Measurements from ENCODE around the gene RPS25. TPM values are rescaled to one million over a fixed set of nuclear protein-coding genes. Genes with fewer than 3 reads are reported as not detected.
"Not testable (repeated sequence)": the region's sequence is repeated elsewhere in the genome, so short reads cannot be mapped to it uniquely, and the experiment has no call there.

Gene RPS25
- total RNA-seq, 2 donors from 2014 or later: 2,323 to 2,414 TPM

GRCh38 chr11:118997627-118998387 lies 20.3 kb downstream of the RPS25 start, which contains the start of gene CENATAC:
TSS of gene CENATAC (plus strand) at chr11:118998138. CDS start at chr11:118998198, 60 bp downstream.
- peak within 1 kb of the TSS; percentile 98 for H3K27ac Mint-ChIP-seq
- no peaks in the 10 kb centered on the region for H3K27me3 Mint-ChIP-seq
- H3K4me3 Mint-ChIP-seq: peak within 1 kb of the TSS; percentile 98
- DNase-seq (peak; percentile 93 to 96 (median 95)), ATAC-seq (peak; percentile 95)
- H3K9me3 ChIP-seq (ENCODE audit: control insufficient read depth, low read length, poor library complexity, severe bottlenecking): no peaks in the 10 kb centered on the region
- peaks cover 22% of the 10 kb centered on the region for H3K4me1 Mint-ChIP-seq
- peaks cover 4% of the 10 kb centered on the region for H3K36me3 Mint-ChIP-seq (ENCODE audit: low read depth)

DNA sequence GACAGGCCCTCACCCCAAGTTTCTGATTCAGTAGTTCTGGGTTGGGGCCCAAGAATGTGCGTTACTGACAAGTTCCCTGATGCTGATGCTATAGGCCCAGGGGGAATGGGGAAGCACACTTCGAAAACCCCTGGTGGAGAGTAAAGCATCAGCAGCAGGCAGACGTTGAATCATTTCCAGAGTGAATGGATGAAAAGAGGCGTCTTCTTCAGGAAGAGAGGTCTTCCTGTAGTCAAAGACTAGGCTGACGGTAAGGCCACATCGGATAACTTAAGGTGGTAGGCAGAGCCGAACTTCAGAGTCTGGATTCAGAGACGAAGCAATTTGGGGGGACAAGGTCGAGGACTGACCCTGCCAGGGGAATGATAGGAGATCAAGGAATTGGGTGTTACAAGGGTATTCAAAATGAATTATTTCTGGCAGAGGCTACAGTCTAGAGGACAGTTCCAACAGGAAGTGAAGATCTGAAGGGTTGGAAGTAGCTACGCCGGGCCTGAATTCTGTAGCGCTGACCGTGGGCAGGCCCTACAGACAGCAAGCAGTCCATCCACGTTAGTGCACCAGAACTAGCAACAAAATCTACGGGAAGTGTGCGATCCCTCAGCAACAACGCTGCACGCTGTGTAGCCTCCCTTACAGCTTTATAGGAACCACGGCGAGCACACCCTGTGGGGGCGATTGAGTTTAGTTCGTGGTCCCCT lies 21.1 kb downstream of the RPS25 start:
- ATAC-seq (peak; percentile 34), DNase-seq (peak in 1 of 3 donors; percentile 18)
- H3K36me3 Mint-ChIP-seq (ENCODE audit: low read depth): peaks cover 4% of the 10 kb centered on the region
- peaks cover 22% of the 10 kb centered on the region for H3K4me1 Mint-ChIP-seq
- no peaks in the 10 kb centered on the region for H3K27me3 Mint-ChIP-seq
- peak overlapping the region; percentile 98 for H3K27ac Mint-ChIP-seq
- no peaks in the 10 kb centered on the region for H3K9me3 ChIP-seq (ENCODE audit: control insufficient read depth, low read length, poor library complexity, severe bottlenecking)
- peak overlapping the region; percentile 98 for H3K4me3 Mint-ChIP-seq

- DNase-seq; H3K36me3 Mint-ChIP-seq (ENCODE audit: low read depth); H3K4me1 Mint-ChIP-seq; ATAC-seq; H3K4me3 Mint-ChIP-seq; H3K27me3 Mint-ChIP-seq; H3K27ac Mint-ChIP-seq; H3K9me3 ChIP-seq (ENCODE audit: control insufficient read depth, low read length, poor library complexity, severe bottlenecking): not testable (repeated sequence)
Measured at GRCh38 chr11:118991486-118992038, 26.6 kb downstream of the RPS25 start.

DNA sequence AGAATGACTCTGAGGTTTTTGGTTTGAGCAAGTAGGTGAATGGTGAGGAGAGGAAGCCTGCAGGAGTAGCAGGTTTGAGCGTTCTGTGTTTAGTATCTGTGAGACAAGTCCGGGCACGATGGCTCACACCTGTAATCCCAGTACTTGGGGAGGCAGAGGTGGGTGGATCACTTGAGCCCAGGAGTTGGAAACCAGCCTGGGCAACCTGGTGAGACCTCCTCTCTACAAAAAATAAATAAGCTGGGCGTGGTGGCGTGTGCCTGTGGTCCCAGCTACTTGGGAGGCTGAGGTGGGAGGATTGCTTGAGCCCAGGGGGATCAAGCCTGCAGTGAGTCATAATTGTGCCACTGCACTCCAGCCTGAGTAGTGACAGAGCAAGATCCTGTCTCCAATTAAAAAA lies 29.9 kb downstream of the RPS25 start:
- Mint-ChIP-seq H3K4me1 (peaks cover 5% of the 10 kb centered on the region), H3K4me3 (no peak overlapping the region), H3K27ac (no peak overlapping the region), H3K27me3 (no peaks in the 10 kb centered on the region), H3K36me3 (ENCODE audit: low read depth) (no peaks in the 10 kb centered on the region)
- ATAC-seq: no peak
- no peak for DNase-seq
- no peaks in the 10 kb centered on the region for H3K9me3 ChIP-seq (ENCODE audit: control insufficient read depth, low read length, poor library complexity, severe bottlenecking)

GRCh38 chr11:118984825-118985224 lies 33.3 kb downstream of the RPS25 start:
- Mint-ChIP-seq H3K27ac (no peak overlapping the region), H3K4me1 (peaks cover 5% of the 10 kb centered on the region), H3K36me3 (ENCODE audit: low read depth) (no peaks in the 10 kb centered on the region), H3K27me3 (no peaks in the 10 kb centered on the region), H3K4me3 (no peak overlapping the region)
- DNase-seq (no peak), ATAC-seq (no peak)
- H3K9me3 ChIP-seq (ENCODE audit: control insufficient read depth, low read length, poor library complexity, severe bottlenecking): no peaks in the 10 kb centered on the region

DNA sequence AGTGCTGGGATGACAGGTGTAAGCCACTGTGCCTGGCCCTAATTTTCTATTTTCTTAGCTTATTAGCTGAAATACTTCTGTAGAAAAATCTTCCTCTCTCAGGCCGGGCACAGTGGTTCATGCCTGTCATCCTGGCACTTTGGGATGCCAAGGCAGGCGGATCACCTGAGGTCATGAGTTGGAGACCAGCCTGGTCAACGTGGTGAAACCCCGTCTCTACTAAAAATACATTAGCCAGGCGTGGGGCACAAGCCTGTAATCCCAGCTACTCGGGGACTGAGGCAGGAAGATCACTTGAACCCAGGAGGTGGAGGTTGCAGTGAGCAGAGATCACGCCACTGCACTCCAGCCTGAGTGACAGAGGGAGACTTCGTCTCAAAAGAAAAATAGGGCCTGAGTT lies 33.8 kb downstream of the RPS25 start:
- H3K27me3 Mint-ChIP-seq; DNase-seq; H3K36me3 Mint-ChIP-seq (ENCODE audit: low read depth); ATAC-seq; H3K4me1 Mint-ChIP-seq; H3K27ac Mint-ChIP-seq; H3K9me3 ChIP-seq (ENCODE audit: control insufficient read depth, low read length, poor library complexity, severe bottlenecking); H3K4me3 Mint-ChIP-seq: not testable (repeated sequence)

GRCh38 chr11:118980191-118980881 lies 37.8 kb downstream of the RPS25 start:
- H3K9me3 ChIP-seq (ENCODE audit: control insufficient read depth, low read length, poor library complexity, severe bottlenecking): no peaks in the 10 kb centered on the region
- no peak for DNase-seq
- H3K36me3 Mint-ChIP-seq (ENCODE audit: low read depth): no peaks in the 10 kb centered on the region
- no peaks in the 10 kb centered on the region for H3K4me1 Mint-ChIP-seq
- no peak for ATAC-seq
- H3K27ac Mint-ChIP-seq: no peak overlapping the region
- H3K4me3 Mint-ChIP-seq: no peak overlapping the region
- peaks cover 19% of the 10 kb centered on the region for H3K27me3 Mint-ChIP-seq

GRCh38 chr11:118979434-118979833 lies 38.7 kb downstream of the RPS25 start:
- Mint-ChIP-seq H3K27me3 (peaks cover 28% of the 10 kb centered on the region), H3K4me1 (peaks cover 3% of the 10 kb centered on the region), H3K4me3 (no peak overlapping the region), H3K36me3 (ENCODE audit: low read depth) (peaks cover 5% of the 10 kb centered on the region), H3K27ac (no peak overlapping the region)
- H3K9me3 ChIP-seq (ENCODE audit: control insufficient read depth, low read length, poor library complexity, severe bottlenecking): no peaks in the 10 kb centered on the region
- DNase-seq (no peak), ATAC-seq (no peak)

GRCh38 chr11:118975771-118976709 lies 42.1 kb downstream of the RPS25 start:
- no peaks in the 10 kb centered on the region for H3K9me3 ChIP-seq (ENCODE audit: control insufficient read depth, low read length, poor library complexity, severe bottlenecking)
- peaks cover 3% of the 10 kb centered on the region for H3K4me1 Mint-ChIP-seq
- H3K36me3 Mint-ChIP-seq (ENCODE audit: low read depth): peaks cover 8% of the 10 kb centered on the region
- H3K27me3 Mint-ChIP-seq: peaks cover 36% of the 10 kb centered on the region
- DNase-seq (no peak), ATAC-seq (no peak)
- H3K4me3 Mint-ChIP-seq: no peak overlapping the region
- H3K27ac Mint-ChIP-seq: no peak overlapping the region

DNA sequence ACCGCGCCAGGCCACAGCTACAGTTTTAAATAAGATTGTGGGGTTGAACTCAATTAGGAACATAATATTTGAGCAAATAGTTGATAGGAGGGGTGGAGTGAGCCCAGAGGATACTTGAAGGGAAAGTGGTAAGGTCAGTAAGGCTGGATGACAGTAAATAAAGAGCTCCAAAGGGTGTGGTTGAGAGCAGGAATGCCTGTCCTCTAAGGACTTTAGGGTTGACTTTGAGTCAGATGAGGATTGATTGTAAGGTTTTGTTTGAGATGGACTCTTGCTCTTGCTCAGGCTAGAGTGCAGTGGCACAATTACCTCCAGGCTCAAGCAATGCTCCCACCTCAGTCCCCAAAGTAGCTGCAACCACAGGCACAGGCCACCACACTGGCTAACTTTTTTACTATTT lies 44.2 kb downstream of the RPS25 start:
- peaks cover 45% of the 10 kb centered on the region for H3K27me3 Mint-ChIP-seq
- DNase-seq (no peak), ATAC-seq (no peak)
- H3K9me3 ChIP-seq (ENCODE audit: control insufficient read depth, low read length, poor library complexity, severe bottlenecking): no peaks in the 10 kb centered on the region
- H3K4me1 Mint-ChIP-seq: peaks cover 3% of the 10 kb centered on the region
- H3K27ac Mint-ChIP-seq: no peak overlapping the region
- H3K36me3 Mint-ChIP-seq (ENCODE audit: low read depth): peaks cover 8% of the 10 kb centered on the region
- H3K4me3 Mint-ChIP-seq: no peak overlapping the region

DNA sequence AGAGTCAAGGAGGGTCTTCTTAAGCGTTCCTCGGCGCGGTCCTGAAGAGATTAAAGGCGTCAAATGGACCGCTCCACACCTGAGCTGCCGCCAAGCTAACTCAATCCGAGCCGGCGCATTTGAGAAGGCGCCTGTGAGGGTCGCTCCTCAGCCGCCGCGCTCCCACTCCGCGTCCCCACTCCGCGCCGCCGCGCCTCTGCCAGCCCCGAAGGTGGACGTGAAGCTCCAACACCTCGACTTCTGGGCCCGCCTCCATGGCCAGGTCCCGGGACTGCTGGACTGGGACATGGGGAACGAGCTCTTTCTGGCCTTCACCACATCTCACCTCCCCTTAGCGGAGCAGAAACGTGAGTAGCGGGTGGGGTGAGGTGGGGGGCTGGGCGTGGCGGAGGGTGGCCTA lies 46.5 kb downstream of the RPS25 start, which contains the start of gene FOXR1:
TSS of gene FOXR1 (plus strand) at position 116 of the 400 bp plus-strand sequence. CDS start at position 287, 171 bp downstream.
- ATAC-seq: no peak
- H3K36me3 Mint-ChIP-seq (ENCODE audit: low read depth): peaks cover 8% of the 10 kb centered on the region
- no peak for DNase-seq
- H3K4me1 Mint-ChIP-seq: peaks cover 3% of the 10 kb centered on the region
- H3K4me3 Mint-ChIP-seq: no peak within 1 kb of the TSS
- peaks cover 34% of the 10 kb centered on the region for H3K27me3 Mint-ChIP-seq
- H3K27ac Mint-ChIP-seq: no peak within 1 kb of the TSS
- no peaks in the 10 kb centered on the region for H3K9me3 ChIP-seq (ENCODE audit: control insufficient read depth, low read length, poor library complexity, severe bottlenecking)

DNA sequence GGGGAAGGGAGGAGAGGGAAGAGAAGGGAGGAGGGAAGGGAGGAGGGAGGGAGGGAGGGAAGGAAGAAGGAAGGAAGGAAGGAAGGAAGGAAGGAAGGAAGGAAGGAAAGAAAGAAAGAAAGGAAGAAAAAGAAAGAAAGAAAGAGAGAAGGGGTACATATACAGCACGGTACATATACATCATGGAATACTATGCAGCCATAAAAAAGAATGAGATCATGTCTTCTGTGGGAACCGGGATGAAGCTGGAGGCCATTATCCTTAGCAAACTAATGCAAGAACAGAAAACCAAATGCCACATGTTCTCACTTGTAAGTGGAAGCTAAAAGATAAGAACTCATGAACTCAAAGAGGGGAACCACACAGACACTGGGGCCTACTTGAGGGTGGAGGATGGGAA lies 48.6 kb downstream of the RPS25 start:
- not testable (repeated sequence) for H3K27ac Mint-ChIP-seq; H3K9me3 ChIP-seq (ENCODE audit: control insufficient read depth, low read length, poor library complexity, severe bottlenecking); H3K4me1 Mint-ChIP-seq; DNase-seq; H3K36me3 Mint-ChIP-seq (ENCODE audit: low read depth); ATAC-seq; H3K4me3 Mint-ChIP-seq
- H3K27me3 Mint-ChIP-seq: peaks cover 18% of the 10 kb centered on the region

Data from T-helper 17 cell (primary cell).